B cell (primary cell): ENCODE results near the gene NOL4L. TPM values are rescaled to one million over a fixed set of nuclear protein-coding genes. Genes with fewer than 3 reads are reported as not detected.

ENCODE experiments used
- ATAC-seq: fragments of 200-7000 bp; cut with Tn5 transposase; one replicate; pipeline ENCODE4 v1.10.0; 2021; ENCODE audit warnings: low read depth, mild to moderate bottlenecking, moderate number of reproducible peaks, moderate library complexity
- CTCF ChIA-PET: fragments of 350-600 bp; sonication (Branson Sonifier 250); formaldehyde crosslinking; loops from one replicate; lab custom pipeline; 2021; ENCODE audit warnings: antibody characterized with exemption, inconsistent platforms; lab: Charles Lee
- POLR2A ChIA-PET: fragments of 350-600 bp; sonication (Branson Sonifier 250); formaldehyde crosslinking; loops from one replicate; lab custom pipeline; 2021; ENCODE audit warnings: antibody characterized with exemption; lab: Charles Lee
- DNase-seq: peaks from one replicate; pipeline ENCODE4 v3.0.0; 2013
- H2AFZ ChIP-seq: 2 replicates; pipeline ENCODE4 v1.6.1; 2012; ENCODE audit warnings: mild to moderate bottlenecking, low read depth, low read length; ENCODE audit not compliant: insufficient read depth, poor library complexity, severe bottlenecking
- H3K27ac ChIP-seq, 2 donors: 1 replicate in 1 of 2; 2 replicates in 1 of 2; pipeline ENCODE4 v1.5.1; 2012 to 2013; ENCODE audit warnings: low read length in 2 of 2, mild to moderate bottlenecking in 2 of 2, moderate library complexity in 1 of 2
- H3K27me3 ChIP-seq, 4 experiments: fragments of 200-600 bp in 1 of 4; sonication (generic) in 1 of 4; replicated peaks in 1 of 4; 1 replicate in 2 of 4; 2 replicates in 2 of 4; pipeline versions ENCODE4 v1.6.1 to v1.7.0; 2013 to 2016; ENCODE audit warnings: low read length in 3 of 4, mild to moderate bottlenecking in 2 of 4, mixed read lengths in 1 of 4, moderate library complexity in 1 of 4; ENCODE audit not compliant: insufficient read depth in 4 of 4, control insufficient read depth in 3 of 4; ENCODE audit errors: control extremely low read depth in 1 of 4
- H3K36me3 ChIP-seq, 2 experiments: replicated peaks in 1 of 2; 1 replicate in 1 of 2; 2 replicates in 1 of 2; pipeline versions ENCODE4 v1.6.1 to v1.7.1; 2013; ENCODE audit warnings: low read length in 1 of 2; ENCODE audit not compliant: insufficient read depth in 2 of 2, control insufficient read depth in 1 of 2; ENCODE audit errors: control extremely low read depth in 1 of 2, extremely low read depth in 1 of 2
- H3K4me1 ChIP-seq, 2 donors: fragments of 200-600 bp in 1 of 2; sonication (generic) in 1 of 2; 1 replicate in 1 of 2; 2 replicates in 1 of 2; pipeline versions ENCODE4 v1.5.1 to v1.6.1; 2013 to 2017; ENCODE audit warnings: low read length in 2 of 2; ENCODE audit not compliant: control insufficient read depth in 2 of 2, insufficient read depth in 2 of 2
- H3K4me2 ChIP-seq: replicated peaks from 2 replicates; pipeline ENCODE3; 2012; ENCODE audit warnings: mild to moderate bottlenecking, low read depth, low read length; ENCODE audit not compliant: poor library complexity, severe bottlenecking
- H3K4me3 ChIP-seq, 5 experiments: fragments of 200-600 bp in 1 of 5; sonication (generic) in 1 of 5; 1 replicate in 3 of 5; 2 replicates in 2 of 5; pipeline versions ENCODE4 v1.5.1 to v1.7.0; 2011 to 2016; ENCODE audit warnings: low read length in 4 of 5, mild to moderate bottlenecking in 4 of 5, low read depth in 2 of 5, control low read depth in 1 of 5, moderate library complexity in 1 of 5; ENCODE audit not compliant: insufficient read depth in 1 of 5; ENCODE audit errors: control extremely low read depth in 1 of 5, extremely low read depth in 1 of 5
- H3K79me2 ChIP-seq: fragments of 200-600 bp; sonication (generic); one replicate; pipeline ENCODE4 v1.6.0; 2016; ENCODE audit warnings: low read length; ENCODE audit not compliant: control insufficient read depth, insufficient read depth
- H3K9ac ChIP-seq: fragments of 200-600 bp; sonication (generic); 2 replicates; pipeline ENCODE4 v1.6.1; 2017; ENCODE audit warnings: mild to moderate bottlenecking, low read length, moderate library complexity
- H3K9me3 ChIP-seq, 3 donors: one replicate each; pipeline versions ENCODE4 v1.6.1 to v1.7.1; 2013; ENCODE audit warnings: low read length in 2 of 3; ENCODE audit not compliant: control insufficient read depth in 2 of 3, insufficient read depth in 1 of 3; ENCODE audit errors: control extremely low read depth in 1 of 3
- H4K20me1 ChIP-seq: 2 replicates; pipeline ENCODE4 v1.6.0; 2012; ENCODE audit warnings: mild to moderate bottlenecking, low read length; ENCODE audit not compliant: insufficient read depth, control insufficient read depth, poor library complexity, severe bottlenecking
- H3K27ac Mint-ChIP-seq: one replicate; pipeline ENCODE4 v1.8.0; 2021; ENCODE audit warnings: mixed read lengths
- H3K27me3 Mint-ChIP-seq: one replicate; pipeline ENCODE4 v1.8.0; 2021; ENCODE audit warnings: mixed read lengths
- H3K4me1 Mint-ChIP-seq: one replicate; pipeline ENCODE4 v1.8.0; 2021; ENCODE audit warnings: mixed read lengths
- H3K4me3 Mint-ChIP-seq: one replicate; pipeline ENCODE4 v1.8.0; 2021; ENCODE audit warnings: mixed read lengths
- H3K9me3 Mint-ChIP-seq: one replicate; pipeline ENCODE4 v1.8.0; 2022; ENCODE audit warnings: mixed read lengths; ENCODE audit not compliant: insufficient read depth
- EZH2 ChIP-seq: IDR thresholded peaks from 2 replicates; pipeline ENCODE4 v1.6.1; 2012; ENCODE audit warnings: borderline replicate concordance, low read depth, mild to moderate bottlenecking, moderate library complexity, low read length; ENCODE audit not compliant: insufficient read depth, poor library complexity, severe bottlenecking
- WGBS: methylation state at CpG from one replicate; pipeline ENCODE4 v1.1.5; 2013; ENCODE audit warnings: missing lambda C conversion rate; ENCODE audit not compliant: insufficient coverage; 5-methylcytosine and 5-hydroxymethylcytosine counted together
- intact Hi-C: fragments of 100-400 bp; cut with micrococcal nuclease; formaldehyde crosslinking; loops from one replicate; pipeline ENCODE4 v1.10.0; 2022
- polyA plus RNA-seq: library from polyadenylated mRNA; depleted of rRNA; stranded (reverse); fragments of >200 nt; gene quantifications from 2 replicates; pipeline ENCODE4 v1.2.3, GENCODE V29; 2012
- total RNA-seq, 2 donors: library from RNA; stranded (reverse); fragments of 120-200 nt in 1 of 2; gene quantifications; 1 replicate in 1 of 2; 2 replicates in 1 of 2; pipeline versions ENCODE4 v1.2.3 to v1.2.4, GENCODE V29; 2013 to 2022
- TF ChIP-seq, protein P1 (sequence below): fragments of 200-600 bp; IDR thresholded peaks from one replicate; pipeline ENCODE4 v1.8.0; 2022; ENCODE audit warnings: antibody characterized with exemption, mild to moderate bottlenecking

Gene NOL4L
- total and polyA plus RNA-seq, 2 donors (not counting 1 experiment from before 2014, with no cell fraction given): 6.5 to 7.9 TPM

DNA sequence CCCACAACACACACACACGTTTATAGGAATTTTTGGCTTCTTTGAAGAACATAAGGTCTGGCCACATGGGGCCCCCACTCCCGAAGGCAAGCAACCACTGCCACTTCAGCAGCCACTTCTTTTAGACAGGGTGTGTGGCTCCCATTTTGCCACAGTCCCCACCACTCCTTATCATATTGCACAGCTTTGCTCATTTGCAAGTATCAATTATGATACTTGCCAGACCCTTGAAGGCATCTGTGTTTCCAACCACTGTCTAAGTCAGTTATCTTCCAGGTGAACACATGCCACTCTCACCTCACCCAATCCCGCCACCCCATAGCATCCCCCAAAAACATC, 73.1 kb downstream of the NOL4L start:
- WGBS: 60% methylated on average over 2 of the region's 3 CpGs
- H4K20me1 ChIP-seq: no peaks in the 10 kb centered on the region

GRCh38 chr20:32511358-32512046, 73.6 kb downstream of the NOL4L start:
- ChIA-PET CTCF (no interaction called here), POLR2A (interaction anchor here (0.5 to 0.6 kb wide), 2 partner anchors 14 to 94 kb away, joined by 3 to 4 read pairs; no protein-coding TSS in a partner anchor)
- Histone ChIP-seq H3K27ac (no peak overlapping the region), H3K4me2 (peak overlapping the region; percentile 54), H3K79me2 (peaks cover 4% of the 10 kb centered on the region), H3K9me3 (no peaks in the 10 kb centered on the region), H3K36me3 (no peaks in the 10 kb centered on the region), H3K4me3 (no peak overlapping the region), H2AFZ (no peak overlapping the region), H3K27me3 (no peaks in the 10 kb centered on the region), H4K20me1 (no peaks in the 10 kb centered on the region), H3K4me1 (peaks cover 33 to 34% of the 10 kb centered on the region in 2 donors), H3K9ac (no peak overlapping the region)
- ATAC-seq (no peak), DNase-seq (no peak)
- WGBS: 83% methylated on average over 8 of the region's 12 CpGs
- Mint-ChIP-seq H3K27me3 (no peaks in the 10 kb centered on the region), H3K27ac (no peak overlapping the region), H3K9me3 (no peaks in the 10 kb centered on the region), H3K4me1 (peaks cover 33% of the 10 kb centered on the region), H3K4me3 (no peak overlapping the region)
- TF ChIP-seq, protein P1, sequence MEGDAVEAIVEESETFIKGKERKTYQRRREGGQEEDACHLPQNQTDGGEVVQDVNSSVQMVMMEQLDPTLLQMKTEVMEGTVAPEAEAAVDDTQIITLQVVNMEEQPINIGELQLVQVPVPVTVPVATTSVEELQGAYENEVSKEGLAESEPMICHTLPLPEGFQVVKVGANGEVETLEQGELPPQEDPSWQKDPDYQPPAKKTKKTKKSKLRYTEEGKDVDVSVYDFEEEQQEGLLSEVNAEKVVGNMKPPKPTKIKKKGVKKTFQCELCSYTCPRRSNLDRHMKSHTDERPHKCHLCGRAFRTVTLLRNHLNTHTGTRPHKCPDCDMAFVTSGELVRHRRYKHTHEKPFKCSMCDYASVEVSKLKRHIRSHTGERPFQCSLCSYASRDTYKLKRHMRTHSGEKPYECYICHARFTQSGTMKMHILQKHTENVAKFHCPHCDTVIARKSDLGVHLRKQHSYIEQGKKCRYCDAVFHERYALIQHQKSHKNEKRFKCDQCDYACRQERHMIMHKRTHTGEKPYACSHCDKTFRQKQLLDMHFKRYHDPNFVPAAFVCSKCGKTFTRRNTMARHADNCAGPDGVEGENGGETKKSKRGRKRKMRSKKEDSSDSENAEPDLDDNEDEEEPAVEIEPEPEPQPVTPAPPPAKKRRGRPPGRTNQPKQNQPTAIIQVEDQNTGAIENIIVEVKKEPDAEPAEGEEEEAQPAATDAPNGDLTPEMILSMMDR: no peak
- TF ChIP-seq EZH2: no peak
- intact Hi-C loops: no loop called here

More for the DNA sequence above, 73.1 kb downstream of the NOL4L start:
- DNase-seq: no peak
- H3K36me3 ChIP-seq: no peaks in the 10 kb centered on the region
- Mint-ChIP-seq H3K4me3 (no peak overlapping the region), H3K27ac (no peak overlapping the region), H3K9me3 (no peaks in the 10 kb centered on the region), H3K4me1 (peaks cover 33% of the 10 kb centered on the region), H3K27me3 (no peaks in the 10 kb centered on the region)
- H3K9ac ChIP-seq: no peak overlapping the region
- peaks cover 33 to 34% of the 10 kb centered on the region in 2 donors for H3K4me1 ChIP-seq
- H3K27me3 ChIP-seq: no peaks in the 10 kb centered on the region
- POLR2A ChIA-PET: no interaction called here
- ATAC-seq: no peak
- H2AFZ ChIP-seq: no peak overlapping the region
- H3K4me3 ChIP-seq: no peak overlapping the region
- no peak overlapping the region for H3K27ac ChIP-seq
- intact Hi-C loops: no loop called here
- no peaks in the 10 kb centered on the region for H3K9me3 ChIP-seq
- TF ChIP-seq EZH2: no peak
- TF ChIP-seq, protein P1: no peak
- no peak overlapping the region for H3K4me2 ChIP-seq
- CTCF ChIA-PET: no interaction called here
- peaks cover 4% of the 10 kb centered on the region for H3K79me2 ChIP-seq
